OCI-LY7 (cell line): ENCODE measurements around the gene TMED6. TPM values are rescaled to one million over a fixed set of nuclear protein-coding genes. Genes with fewer than 3 reads are reported as not detected.

Experiments used
- BruUV-seq: library from RNA; stranded (reverse); fragments of 400-500 nt; replicated peaks from 2 replicates; lab custom pipeline; 2021; lab: Mats Ljungman, UMichigan
- CTCF ChIA-PET: fragments of 300-600 bp; sonication (Branson Sonifier 250); formaldehyde crosslinking; loops from one replicate; lab custom pipeline; 2022; ENCODE audit warnings: antibody characterized with exemption; ENCODE audit not compliant: unreplicated experiment; lab: Charles Lee
- POLR2A ChIA-PET: fragments of 300-600 bp; sonication (Branson Sonifier 250); formaldehyde crosslinking; loops from one replicate; lab custom pipeline; 2022; ENCODE audit warnings: antibody characterized with exemption; lab: Charles Lee
- DNase-seq: peaks from one replicate; pipeline ENCODE4 v3.0.0-alpha.2; 2015; ENCODE audit warnings: low spot score
- H2AFZ ChIP-seq: fragments of 200-600 bp; sonication (generic), shearing (Covaris generic); 2 replicates; pipeline ENCODE4 v1.6.1; 2014; ENCODE audit warnings: mild to moderate bottlenecking, antibody characterized with exemption, low read length, moderate library complexity
- H3K27ac ChIP-seq: fragments of 200-600 bp; sonication (generic); 2 replicates; pipeline ENCODE4 v1.5.1; 2014; ENCODE audit warnings: mixed run types, low read depth, mild to moderate bottlenecking, moderate library complexity, low read length, inconsistent platforms; ENCODE audit not compliant: poor library complexity, severe bottlenecking
- H3K36me3 ChIP-seq: fragments of 200-600 bp; sonication (generic); 2 replicates; pipeline ENCODE4 v1.6.1; 2014; ENCODE audit warnings: mild to moderate bottlenecking, antibody characterized with exemption, low read length, moderate library complexity, mixed read lengths; ENCODE audit not compliant: insufficient read depth
- H3K4me1 ChIP-seq: fragments of 200-600 bp; sonication (generic); 2 replicates; pipeline ENCODE4 v1.5.1; 2014; ENCODE audit warnings: mild to moderate bottlenecking, low read length; ENCODE audit not compliant: insufficient read depth, poor library complexity, severe bottlenecking
- H3K4me2 ChIP-seq: fragments of 200-600 bp; sonication (generic); 2 replicates; pipeline ENCODE4 v1.6.1; 2014; ENCODE audit warnings: mild to moderate bottlenecking, low read length
- H3K4me3 ChIP-seq: fragments of 200-600 bp; sonication (generic); 2 replicates; pipeline ENCODE4 v1.5.1; 2014; ENCODE audit warnings: mild to moderate bottlenecking, low read depth, low read length; ENCODE audit not compliant: poor library complexity, severe bottlenecking
- H3K79me2 ChIP-seq: fragments of 200-600 bp; sonication (generic); 2 replicates; pipeline ENCODE4 v1.6.1; 2016; ENCODE audit warnings: low read depth, mild to moderate bottlenecking, low read length, moderate library complexity, mixed read lengths; ENCODE audit not compliant: insufficient read depth
- H3K9me2 ChIP-seq: fragments of 200-600 bp; sonication (generic); 2 replicates; pipeline ENCODE4 v1.6.1; 2016; ENCODE audit warnings: mild to moderate bottlenecking, low read length, mixed read lengths; ENCODE audit not compliant: insufficient read depth
- H3K9me3 ChIP-seq: fragments of 200-600 bp; sonication (generic); 2 replicates; pipeline ENCODE4 v1.6.1; 2014; ENCODE audit warnings: mild to moderate bottlenecking, mixed run types, low read length, mixed read lengths
- H4K20me1 ChIP-seq: fragments of 200-600 bp; sonication (generic); 2 replicates; pipeline ENCODE4 v1.6.1; 2014; ENCODE audit warnings: mild to moderate bottlenecking, antibody characterized with exemption, low read length, moderate library complexity, mixed read lengths; ENCODE audit not compliant: insufficient read depth
- CTCF ChIP-seq: fragments of 200-600 bp; sonication (generic); conservative IDR thresholded peaks from 2 replicates; pipeline ENCODE4 v1.5.1; 2014; ENCODE audit warnings: mild to moderate bottlenecking, antibody characterized with exemption, low read length, moderate library complexity, mixed read lengths
- EZH2phosphoT487 ChIP-seq: fragments of 200-600 bp; sonication (generic); IDR thresholded peaks from 2 replicates; pipeline ENCODE4 v1.6.1; 2018; ENCODE audit warnings: low read depth, borderline replicate concordance, mild to moderate bottlenecking, mixed run types, antibody characterized with exemption, low read length, moderate library complexity, mixed read lengths
- intact Hi-C: fragments of 100-400 bp; cut with micrococcal nuclease; formaldehyde crosslinking; loops from one replicate; pipeline ENCODE4 v1.10.0; 2022; ENCODE audit not compliant: unreplicated experiment
- total RNA-seq, 2 experiments: library from RNA; depleted of rRNA in 1 of 2; stranded (reverse); fragments of >200 nt in 1 of 2; shearing (Covaris generic) in 1 of 2; gene quantifications; 2 replicates each; pipeline ENCODE4 v1.2.3, GENCODE V29; 2014 to 2022

TMED6 gene
- total RNA-seq, 2 experiments from 2014 or later: 1.7 TPM

- H3K9me3 ChIP-seq: 0 out of 2 replicates have a peak, but pooled peaks cover 3% of the 10 kb centered on the region
- no peak for DNase-seq
- H3K27ac ChIP-seq: no peak overlapping the region
- no peaks in the 10 kb centered on the region for H4K20me1 ChIP-seq
- BruUV-seq: no TSS peak
- POLR2A ChIA-PET: no interaction called here
- no peak overlapping the region for H3K4me3 ChIP-seq
- peaks cover 31% of the 10 kb centered on the region; the same call in 1 of the 2 replicates for H3K79me2 ChIP-seq
- H2AFZ ChIP-seq: no peak overlapping the region
- peaks cover 45% of the 10 kb centered on the region for H3K4me1 ChIP-seq
- CTCF ChIA-PET: no interaction called here
- TF ChIP-seq EZH2phosphoT487 (no peak), CTCF (no peak)
- H3K4me2 ChIP-seq: no peak overlapping the region
- intact Hi-C loops: no loop called here
- H3K36me3 ChIP-seq: peaks cover 99% of the 10 kb centered on the region
- H3K9me2 ChIP-seq: no peaks in the 10 kb centered on the region
These were observed 17.3 kb upstream of the TMED6 start for GRCh38 chr16:69368866-69369265.

DNA sequence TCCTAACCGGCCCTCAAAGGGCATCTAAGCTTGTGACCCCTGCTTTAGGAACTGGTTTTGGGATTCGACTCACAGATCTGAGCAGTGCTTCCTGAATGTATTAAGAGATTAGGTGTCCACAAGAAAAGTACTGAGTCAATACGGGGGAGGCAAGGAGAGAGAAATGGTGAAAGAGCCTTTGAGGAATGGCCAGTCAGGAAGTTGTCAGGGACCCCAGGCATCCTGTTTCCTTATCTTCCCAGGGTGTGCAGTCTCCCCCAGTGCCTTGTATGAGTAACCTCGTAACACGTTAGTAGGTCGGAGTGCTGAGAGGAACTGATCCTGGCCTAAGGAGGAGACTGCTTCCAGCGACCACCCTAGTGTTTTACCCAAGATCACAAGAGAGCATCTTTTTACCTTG lies 16.4 kb upstream of the TMED6 start:
- Histone ChIP-seq H3K9me3 (0 out of 2 replicates have a peak, but pooled peaks cover 3% of the 10 kb centered on the region), H4K20me1 (no peaks in the 10 kb centered on the region), H3K27ac (no peak overlapping the region), H2AFZ (no peak overlapping the region), H3K4me2 (no peak overlapping the region), H3K4me3 (no peak overlapping the region), H3K9me2 (no peaks in the 10 kb centered on the region), H3K79me2 (peaks cover 22% of the 10 kb centered on the region; the same call in 1 of the 2 replicates), H3K4me1 (peaks cover 36% of the 10 kb centered on the region), H3K36me3 (peaks cover 100% of the 10 kb centered on the region)
- intact Hi-C loops: no loop called here
- ChIA-PET CTCF (no interaction called here), POLR2A (no interaction called here)
- TF ChIP-seq CTCF (no peak), EZH2phosphoT487 (no peak)
- no TSS peak for BruUV-seq
- DNase-seq: no peak

DNA sequence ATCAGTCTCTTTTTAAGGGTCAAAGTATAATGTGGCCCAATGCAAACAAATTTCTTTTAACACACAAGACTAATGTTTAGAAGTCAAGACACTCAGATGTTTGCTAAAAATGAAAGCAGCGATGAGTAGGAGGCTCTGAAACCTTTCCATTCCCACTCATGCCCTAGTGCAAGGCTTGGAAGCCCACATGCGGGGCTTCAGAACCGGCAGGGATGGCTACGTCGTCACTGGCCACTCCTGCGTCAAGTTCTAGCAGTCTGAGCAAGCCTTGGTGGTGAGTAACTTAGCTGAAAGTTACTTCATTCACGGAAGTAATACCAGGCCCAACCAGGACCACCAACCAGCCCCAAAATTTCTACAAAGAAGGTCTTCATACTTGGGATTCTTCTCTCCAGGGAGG lies 14.8 kb upstream of the TMED6 start:
- Histone ChIP-seq H2AFZ (no peak overlapping the region), H4K20me1 (no peaks in the 10 kb centered on the region), H3K4me1 (peaks cover 20% of the 10 kb centered on the region), H3K9me3 (0 out of 2 replicates have a peak, but pooled peaks cover 3% of the 10 kb centered on the region), H3K4me3 (no peak overlapping the region), H3K9me2 (no peaks in the 10 kb centered on the region), H3K79me2 (peaks cover 11% of the 10 kb centered on the region; the same call in 1 of the 2 replicates), H3K36me3 (peaks cover 99% of the 10 kb centered on the region), H3K27ac (no peak overlapping the region), H3K4me2 (no peak overlapping the region)
- no peak for TF ChIP-seq EZH2phosphoT487
- TF ChIP-seq CTCF: no peak
- ChIA-PET CTCF (no interaction called here), POLR2A (no interaction called here)
- no peak for DNase-seq
- BruUV-seq: no TSS peak
- intact Hi-C loops: no loop called here
